Progenitor cell of endocrine pancreas (in vitro differentiated cells): ENCODE measurements around the gene PTPN4. TPM values are rescaled to one million over a fixed set of nuclear protein-coding genes. Genes with fewer than 3 reads are reported as not detected.
"Not testable (repeated sequence)": the region's sequence is repeated elsewhere in the genome, so short reads cannot be mapped to it uniquely, and the experiment has no call there.

ENCODE experiments used
- DNase-seq: peaks from one replicate; pipeline ENCODE4 v3.0.0; 2021; ENCODE audit warnings: low spot score; ENCODE audit not compliant: unreplicated experiment
- H3K27ac Mint-ChIP-seq: 2 replicates; pipeline ENCODE4 v1.8.0; 2021; ENCODE audit warnings: mild to moderate bottlenecking, moderate library complexity, mixed read lengths
- H3K27me3 Mint-ChIP-seq: 2 replicates; pipeline ENCODE4 v1.8.0; 2021; ENCODE audit warnings: mixed read lengths
- H3K36me3 Mint-ChIP-seq: 2 replicates; pipeline ENCODE4 v1.8.0; 2022; ENCODE audit warnings: mixed read lengths; ENCODE audit not compliant: insufficient read depth
- H3K4me1 Mint-ChIP-seq: 2 replicates; pipeline ENCODE4 v1.8.0; 2021; ENCODE audit warnings: low read depth, mixed read lengths
- H3K4me3 Mint-ChIP-seq: 2 replicates; pipeline ENCODE4 v1.8.0; 2021; ENCODE audit warnings: low read depth, mild to moderate bottlenecking, moderate library complexity, mixed read lengths
- H3K9me3 Mint-ChIP-seq: 2 replicates; pipeline ENCODE4 v1.8.0; 2021; ENCODE audit warnings: low read depth, mixed read lengths
- total RNA-seq: library from RNA; stranded (reverse); gene quantifications from 2 replicates; pipeline ENCODE4 v1.2.1, GENCODE V29; 2021
- TF ChIP-seq, protein P1 (sequence below): fragments of 200-600 bp; sonication (generic); IDR thresholded peaks from one replicate; pipeline ENCODE4 v1.5.0; 2021; ENCODE audit warnings: antibody characterized with exemption, mild to moderate bottlenecking; ENCODE audit not compliant: unreplicated experiment

PTPN4 gene
- total RNA-seq, 1 donor from 2014 or later = 59.1 TPM

DNA sequence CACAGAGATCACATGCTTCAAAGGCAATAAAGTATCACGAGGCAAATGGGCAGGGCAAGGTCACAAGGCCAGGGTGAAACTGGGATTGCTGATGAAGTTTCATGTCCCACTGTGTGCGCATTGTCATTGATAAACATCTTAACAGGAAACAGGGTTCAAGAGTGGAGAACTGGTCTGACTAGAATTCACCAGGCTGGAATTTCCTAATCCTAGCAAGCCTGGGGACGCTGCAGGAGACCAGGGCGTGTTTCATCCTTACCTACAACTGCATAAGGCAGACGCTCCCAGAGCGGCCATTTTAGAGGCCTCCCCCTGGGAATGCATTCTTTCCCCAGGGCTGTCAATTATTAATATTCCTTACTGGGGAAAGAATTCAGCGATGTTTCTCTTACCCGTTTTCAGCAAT is 33.2 kb downstream of the PTPN4 start:
- peak overlapping the region; percentile 29 for H3K27ac Mint-ChIP-seq
- peaks cover 35% of the 10 kb centered on the region for H3K9me3 Mint-ChIP-seq
- peaks cover 37% of the 10 kb centered on the region for H3K36me3 Mint-ChIP-seq
- no peaks in the 10 kb centered on the region for H3K27me3 Mint-ChIP-seq
- no peak for DNase-seq
- no peak overlapping the region for H3K4me3 Mint-ChIP-seq
- TF ChIP-seq, protein P1, sequence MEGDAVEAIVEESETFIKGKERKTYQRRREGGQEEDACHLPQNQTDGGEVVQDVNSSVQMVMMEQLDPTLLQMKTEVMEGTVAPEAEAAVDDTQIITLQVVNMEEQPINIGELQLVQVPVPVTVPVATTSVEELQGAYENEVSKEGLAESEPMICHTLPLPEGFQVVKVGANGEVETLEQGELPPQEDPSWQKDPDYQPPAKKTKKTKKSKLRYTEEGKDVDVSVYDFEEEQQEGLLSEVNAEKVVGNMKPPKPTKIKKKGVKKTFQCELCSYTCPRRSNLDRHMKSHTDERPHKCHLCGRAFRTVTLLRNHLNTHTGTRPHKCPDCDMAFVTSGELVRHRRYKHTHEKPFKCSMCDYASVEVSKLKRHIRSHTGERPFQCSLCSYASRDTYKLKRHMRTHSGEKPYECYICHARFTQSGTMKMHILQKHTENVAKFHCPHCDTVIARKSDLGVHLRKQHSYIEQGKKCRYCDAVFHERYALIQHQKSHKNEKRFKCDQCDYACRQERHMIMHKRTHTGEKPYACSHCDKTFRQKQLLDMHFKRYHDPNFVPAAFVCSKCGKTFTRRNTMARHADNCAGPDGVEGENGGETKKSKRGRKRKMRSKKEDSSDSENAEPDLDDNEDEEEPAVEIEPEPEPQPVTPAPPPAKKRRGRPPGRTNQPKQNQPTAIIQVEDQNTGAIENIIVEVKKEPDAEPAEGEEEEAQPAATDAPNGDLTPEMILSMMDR = no peak
- H3K4me1 Mint-ChIP-seq = no peaks in the 10 kb centered on the region

DNA sequence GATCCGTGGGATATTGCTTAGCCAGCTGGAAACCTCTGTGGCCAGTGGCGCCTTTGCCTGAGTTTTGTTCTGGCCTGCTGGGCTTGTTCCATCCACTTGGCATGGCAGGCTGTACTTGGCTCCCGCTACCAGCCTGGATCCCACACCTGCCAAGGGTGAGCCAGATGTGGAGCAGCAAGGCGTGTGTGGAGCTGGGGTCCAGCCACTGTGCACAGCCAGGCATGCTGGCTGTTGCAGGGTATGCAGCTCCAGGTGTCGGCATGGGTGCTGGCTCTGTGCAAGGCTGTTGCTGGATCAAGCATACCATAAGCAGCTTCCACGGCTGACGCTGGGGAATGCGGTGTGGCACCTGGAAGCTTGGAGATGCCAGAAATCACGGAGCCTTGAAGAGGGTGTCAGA is 34.5 kb downstream of the PTPN4 start:
- DNase-seq = no peak
- Mint-ChIP-seq H3K36me3 (peaks cover 33% of the 10 kb centered on the region), H3K4me3 (no peak overlapping the region), H3K4me1 (no peaks in the 10 kb centered on the region), H3K27me3 (no peaks in the 10 kb centered on the region), H3K9me3 (peaks cover 29% of the 10 kb centered on the region), H3K27ac (no peak overlapping the region)
- TF ChIP-seq, protein P1 = no peak

DNA sequence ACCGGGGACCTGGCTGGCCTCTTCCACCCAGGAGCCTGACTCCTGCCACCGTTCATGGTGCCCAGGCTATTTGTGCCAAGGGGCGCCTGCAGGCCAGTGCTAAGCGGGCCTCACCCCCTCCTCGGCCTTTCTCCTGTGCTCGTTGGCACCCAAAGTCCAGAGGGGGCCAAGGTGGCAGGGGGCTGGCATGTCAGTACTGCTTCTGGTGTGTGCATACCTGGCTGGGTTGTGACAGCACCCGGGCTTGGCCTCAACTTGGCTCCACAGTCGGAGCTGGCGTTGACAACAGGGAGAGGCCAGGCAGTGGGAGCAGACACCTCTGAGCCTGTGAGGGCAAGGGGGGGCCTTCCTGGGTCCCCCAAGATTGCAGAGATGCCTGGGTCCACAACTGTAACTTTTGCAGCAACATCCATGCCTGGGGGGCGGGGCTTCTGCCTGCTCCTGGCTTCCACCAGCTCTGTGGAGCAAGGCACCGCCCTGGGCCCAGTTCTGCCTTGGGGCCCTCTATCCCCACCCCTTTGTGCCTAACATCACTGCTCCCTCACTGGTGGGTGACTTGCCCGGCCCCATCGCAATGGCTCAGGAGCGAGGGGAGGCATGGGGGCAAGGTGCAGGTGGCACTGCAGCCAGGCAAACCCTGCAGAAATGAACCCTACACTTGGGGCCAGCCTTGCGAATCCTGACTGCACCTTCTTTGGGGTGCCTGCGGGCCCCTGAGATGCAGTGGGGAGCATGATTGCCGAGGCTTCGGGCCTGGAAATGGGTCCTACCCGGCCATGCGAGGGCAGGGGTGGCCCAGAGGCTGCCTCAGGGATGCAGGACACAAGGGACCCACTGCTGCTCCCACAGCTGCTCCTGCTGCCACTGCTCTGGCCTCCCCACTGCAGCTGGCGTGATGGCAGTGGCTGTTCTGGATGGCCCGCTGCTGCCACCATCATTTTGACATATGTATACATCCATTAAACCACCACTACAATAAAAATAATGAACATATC is 35.9 kb downstream of the PTPN4 start:
- Mint-ChIP-seq H3K4me3 (no peak overlapping the region), H3K36me3 (peaks cover 26% of the 10 kb centered on the region), H3K9me3 (peaks cover 21% of the 10 kb centered on the region), H3K27ac (no peak overlapping the region), H3K4me1 (no peaks in the 10 kb centered on the region), H3K27me3 (no peaks in the 10 kb centered on the region)
- TF ChIP-seq, protein P1 = no peak
- no peak for DNase-seq

DNA sequence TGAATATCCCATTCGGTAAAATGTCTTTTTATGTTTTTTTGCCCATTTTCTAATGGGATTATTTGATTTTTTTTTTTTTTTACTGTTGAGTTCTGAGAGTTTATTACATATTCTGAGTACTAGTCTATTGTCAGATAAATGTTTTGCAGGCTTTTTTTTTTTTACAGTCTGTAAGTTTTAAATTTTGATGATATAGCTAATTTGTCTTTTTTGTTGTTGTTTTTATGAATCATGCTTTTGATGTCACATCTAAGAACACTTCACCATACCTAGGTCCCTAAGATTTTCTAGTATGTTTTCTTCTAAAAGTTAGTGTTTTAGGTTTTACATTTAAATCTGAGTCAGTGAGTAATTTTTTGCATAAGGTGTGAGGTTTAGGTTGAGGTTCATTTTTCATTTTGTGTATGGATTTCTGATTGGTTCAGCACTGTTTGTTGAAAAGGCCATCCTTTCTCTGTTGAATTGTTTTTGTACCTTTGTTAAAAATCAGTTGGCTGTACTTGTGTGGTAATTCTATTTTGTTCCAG is 40.7 kb downstream of the PTPN4 start:
- H3K36me3 Mint-ChIP-seq = peaks cover 16% of the 10 kb centered on the region
- no peak overlapping the region for H3K4me3 Mint-ChIP-seq
- TF ChIP-seq, protein P1 = no peak
- H3K9me3 Mint-ChIP-seq = peaks cover 19% of the 10 kb centered on the region
- peaks cover 4% of the 10 kb centered on the region for H3K4me1 Mint-ChIP-seq
- no peak overlapping the region for H3K27ac Mint-ChIP-seq
- DNase-seq = no peak
- no peaks in the 10 kb centered on the region for H3K27me3 Mint-ChIP-seq

DNA sequence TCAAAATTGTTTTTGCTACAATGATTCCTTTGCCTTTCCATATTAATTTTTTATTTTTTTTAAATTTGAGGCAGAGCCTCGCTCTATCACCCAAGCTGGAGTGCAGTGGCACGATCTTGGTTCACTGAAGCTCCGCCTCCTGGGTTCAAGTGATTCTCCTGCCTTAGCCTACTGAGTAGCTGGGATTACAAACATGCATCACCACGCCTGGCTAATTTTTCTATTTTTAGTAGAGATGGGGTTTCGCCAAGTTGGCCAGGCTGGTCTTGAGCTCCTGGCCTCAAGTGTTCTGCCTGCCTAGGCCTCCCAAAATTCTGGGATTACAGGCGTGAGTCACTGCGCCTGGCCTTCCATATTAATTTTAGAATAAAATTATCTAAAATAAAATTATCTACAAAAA is 41.3 kb downstream of the PTPN4 start:
- TF ChIP-seq, protein P1 = no peak
- H3K27ac Mint-ChIP-seq = no peak overlapping the region
- peaks cover 22% of the 10 kb centered on the region for H3K36me3 Mint-ChIP-seq
- H3K27me3 Mint-ChIP-seq = no peaks in the 10 kb centered on the region
- peaks cover 4% of the 10 kb centered on the region for H3K4me1 Mint-ChIP-seq
- H3K9me3 Mint-ChIP-seq = peaks cover 22% of the 10 kb centered on the region
- H3K4me3 Mint-ChIP-seq = no peak overlapping the region
- DNase-seq = no peak

DNA sequence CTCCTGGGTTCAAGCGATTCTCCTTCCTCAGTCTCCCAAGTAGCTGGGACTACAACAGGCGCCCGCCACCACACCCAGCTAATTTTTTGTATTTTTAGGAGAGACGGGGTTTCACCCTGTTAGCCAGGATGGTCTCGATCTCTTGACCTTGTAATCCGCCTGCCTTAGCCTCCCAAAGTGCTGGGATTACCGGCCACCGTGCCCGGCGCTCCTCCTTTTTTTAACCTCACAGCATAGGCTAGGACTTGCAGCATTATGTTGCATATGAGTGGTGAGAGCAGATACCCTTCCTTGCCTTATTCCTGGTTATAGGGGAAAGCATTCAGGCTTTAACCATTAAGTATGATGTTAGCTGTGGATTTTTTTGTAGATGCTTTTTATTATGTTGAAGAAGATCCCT is 42.3 kb downstream of the PTPN4 start:
- peaks cover 31% of the 10 kb centered on the region for H3K36me3 Mint-ChIP-seq
- peaks cover 31% of the 10 kb centered on the region for H3K9me3 Mint-ChIP-seq
- not testable (repeated sequence) for DNase-seq, H3K27ac Mint-ChIP-seq, H3K27me3 Mint-ChIP-seq, H3K4me1 Mint-ChIP-seq, H3K4me3 Mint-ChIP-seq
